GM19468 (cell line): ENCODE results near the gene STAP1.

Experiments
- ATAC-seq: cut with Tn5 transposase; IDR thresholded peaks from one replicate; pipeline ENCODE4 v1.9.1; 2021; ENCODE audit warnings: mild to moderate bottlenecking, moderate library complexity, moderate number of reproducible peaks; ENCODE audit not compliant: unreplicated experiment; ENCODE audit errors: extremely low read depth

STAP1 gene

DNA sequence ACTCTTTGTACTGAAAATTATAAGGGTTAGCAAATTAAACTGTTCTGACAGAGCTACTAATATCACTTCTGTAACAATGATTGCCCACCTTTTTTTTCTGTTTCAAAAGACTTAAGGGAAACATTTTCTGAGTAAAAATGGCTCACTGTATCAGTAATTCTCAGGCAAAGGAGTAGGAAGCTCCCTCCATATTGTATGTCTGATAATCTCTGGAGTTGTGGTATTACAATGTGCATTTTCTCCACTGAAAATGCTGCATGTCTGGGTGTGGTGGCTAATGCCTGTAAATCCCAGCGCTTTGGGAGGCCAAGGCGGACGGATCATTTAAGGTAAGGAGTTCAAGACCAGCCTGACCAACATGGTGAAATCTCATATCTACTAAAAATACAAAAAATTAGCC lies 4.4 kb upstream of the STAP1 start:
- ATAC-seq = no peak

DNA sequence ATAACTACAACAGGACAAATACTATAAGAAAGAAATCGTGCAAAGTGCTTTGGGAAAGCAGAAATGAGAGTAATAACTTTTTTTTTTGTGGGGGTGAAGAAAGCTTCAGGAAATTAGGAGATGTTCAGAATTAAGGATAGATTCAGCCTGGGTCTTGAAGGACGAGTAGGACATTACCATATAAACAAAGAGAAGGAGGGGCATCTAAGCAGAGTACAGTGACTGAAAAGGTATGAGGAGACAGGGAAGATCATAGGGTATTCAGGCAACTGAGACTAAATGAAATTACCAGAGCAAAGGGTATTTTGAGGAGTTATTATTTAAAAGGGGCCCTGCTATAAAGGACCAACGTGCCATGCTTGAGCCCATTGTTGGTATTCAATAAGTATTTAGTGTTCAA lies 3.1 kb upstream of the STAP1 start:
- no peak for ATAC-seq

DNA sequence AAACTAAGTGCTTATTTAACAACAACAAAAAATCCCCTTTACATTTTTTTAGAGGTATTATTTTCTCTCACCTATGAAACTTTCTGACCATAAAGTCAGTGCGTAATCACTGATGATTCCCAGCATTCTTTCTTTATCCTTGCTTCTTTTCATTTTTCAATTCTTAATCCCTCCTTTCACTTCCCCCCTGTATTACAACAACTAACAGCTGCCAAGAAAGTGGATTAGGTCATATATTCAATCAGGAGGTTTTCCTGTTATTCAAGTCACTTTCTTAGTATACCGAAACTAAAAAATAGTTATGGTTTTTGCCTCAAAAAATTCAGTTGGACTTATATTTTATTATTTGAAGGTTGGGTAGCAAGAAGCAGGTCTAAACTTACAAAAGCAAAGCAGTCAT lies 2.1 kb upstream of the STAP1 start:
- ATAC-seq = no peak

DNA sequence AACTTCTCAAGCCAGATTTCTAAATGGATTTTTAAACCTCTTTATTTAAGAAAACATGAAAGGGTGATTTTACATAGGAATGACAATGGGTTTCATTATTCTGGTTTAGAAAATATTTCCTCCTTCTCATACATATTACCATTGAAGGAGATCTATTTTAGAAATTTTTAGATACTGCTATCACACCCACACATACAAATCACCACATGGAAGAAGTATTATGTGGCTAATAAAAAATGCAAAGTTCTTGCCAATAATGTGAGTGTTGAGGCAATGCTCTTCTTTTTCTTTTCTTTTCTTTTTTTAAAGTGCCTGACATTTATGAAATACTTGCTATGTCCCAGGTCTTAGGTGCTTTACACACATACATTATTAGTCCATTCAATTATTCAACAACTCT lies 6.8 kb downstream of the STAP1 start:
- ATAC-seq = no peak

DNA sequence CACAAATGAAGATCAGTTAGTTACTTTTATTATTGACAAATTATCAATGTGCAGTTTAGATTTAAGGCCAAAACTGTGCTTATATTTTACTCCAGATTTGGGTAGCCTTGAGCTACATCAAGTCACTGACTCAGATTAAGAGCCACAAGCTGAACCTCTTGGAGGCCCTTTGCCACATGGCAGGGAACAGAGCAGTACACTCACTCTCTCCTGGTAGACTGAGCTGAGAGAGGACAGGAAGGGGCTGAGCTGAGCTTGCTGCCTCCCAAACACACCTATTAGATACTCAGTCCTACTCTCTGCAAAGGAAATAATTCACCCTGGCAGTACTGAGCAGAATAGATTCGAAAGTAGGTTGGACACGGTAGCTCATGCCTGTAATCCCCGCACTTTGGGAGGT lies 7.8 kb downstream of the STAP1 start:
- ATAC-seq = no peak

DNA sequence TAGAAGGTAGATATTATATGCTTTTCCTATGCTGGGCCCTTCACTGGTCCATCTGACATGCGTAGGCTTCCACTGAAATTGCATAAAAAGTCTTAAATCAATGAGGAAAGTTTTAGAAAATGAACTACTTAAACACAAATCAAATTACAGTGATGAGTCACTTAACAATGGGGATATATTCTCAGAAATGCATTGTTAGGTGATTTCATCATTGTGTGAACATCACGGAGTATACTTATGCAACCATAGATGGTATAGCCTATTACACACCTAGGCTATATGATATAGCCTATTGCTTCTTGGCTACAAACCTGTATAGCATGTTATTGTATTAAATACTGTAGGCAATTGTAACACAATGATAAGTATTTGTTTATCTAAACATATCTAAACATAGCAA lies 10.3 kb downstream of the STAP1 start:
- ATAC-seq = no peak

DNA sequence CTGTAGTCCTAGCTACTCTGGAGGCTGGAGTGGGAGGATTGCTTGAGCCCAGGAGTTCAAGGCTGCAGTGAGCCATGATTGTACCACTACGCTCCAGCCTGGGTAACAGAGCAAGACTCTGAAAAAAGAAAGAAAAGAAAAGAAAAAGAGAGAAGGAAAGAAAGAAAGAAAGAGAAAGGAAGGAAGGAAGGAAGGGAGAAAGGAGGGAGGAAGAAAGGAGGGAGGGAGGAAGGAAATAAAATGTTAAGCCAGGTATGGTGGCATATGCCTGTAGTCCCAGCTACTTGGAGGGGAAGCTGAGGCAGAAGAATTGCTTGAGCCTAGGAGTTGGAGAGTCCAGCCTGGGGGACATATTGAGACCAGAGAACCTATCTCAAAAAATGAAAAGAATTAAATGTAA lies 12.0 kb downstream of the STAP1 start:
- no peak for ATAC-seq

DNA sequence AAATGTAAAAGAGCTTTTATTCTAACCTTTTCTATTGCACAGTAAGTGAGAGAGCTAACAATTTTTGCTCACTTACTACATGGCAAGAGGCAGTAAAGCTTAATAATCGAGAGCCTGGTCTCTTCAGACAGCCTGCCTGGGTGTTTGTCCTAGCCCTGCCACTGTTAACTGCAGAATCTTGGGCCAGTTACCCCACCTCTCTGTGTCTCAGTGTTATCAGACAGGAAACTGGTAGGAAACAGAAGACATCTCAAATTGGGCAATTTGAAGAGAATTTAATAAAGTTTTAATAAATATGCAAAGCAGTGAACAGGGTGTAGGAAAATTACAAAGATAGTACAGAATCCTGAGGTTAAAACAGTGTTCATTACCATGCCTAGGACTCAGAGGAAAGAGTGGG lies 13.4 kb downstream of the STAP1 start:
- ATAC-seq = no peak

DNA sequence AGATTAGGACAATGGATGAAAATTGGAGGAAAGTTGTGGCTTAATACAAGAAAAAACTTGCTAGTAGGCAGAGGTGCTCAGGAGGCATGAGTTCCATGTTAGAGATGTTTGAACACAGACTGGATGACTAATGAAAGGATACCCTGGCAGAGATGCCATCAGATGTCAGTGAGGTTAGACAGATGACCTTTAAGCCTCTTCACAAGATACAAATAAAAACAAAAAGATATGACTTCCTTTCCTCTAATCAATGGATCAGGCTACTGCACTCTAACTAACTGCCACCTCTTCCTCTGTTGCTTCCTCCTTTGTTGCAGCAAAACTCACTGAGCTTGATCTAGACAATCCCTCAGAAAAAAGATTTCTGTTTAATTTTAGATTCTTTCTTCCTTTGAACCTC lies 14.7 kb downstream of the STAP1 start:
- no peak for ATAC-seq

DNA sequence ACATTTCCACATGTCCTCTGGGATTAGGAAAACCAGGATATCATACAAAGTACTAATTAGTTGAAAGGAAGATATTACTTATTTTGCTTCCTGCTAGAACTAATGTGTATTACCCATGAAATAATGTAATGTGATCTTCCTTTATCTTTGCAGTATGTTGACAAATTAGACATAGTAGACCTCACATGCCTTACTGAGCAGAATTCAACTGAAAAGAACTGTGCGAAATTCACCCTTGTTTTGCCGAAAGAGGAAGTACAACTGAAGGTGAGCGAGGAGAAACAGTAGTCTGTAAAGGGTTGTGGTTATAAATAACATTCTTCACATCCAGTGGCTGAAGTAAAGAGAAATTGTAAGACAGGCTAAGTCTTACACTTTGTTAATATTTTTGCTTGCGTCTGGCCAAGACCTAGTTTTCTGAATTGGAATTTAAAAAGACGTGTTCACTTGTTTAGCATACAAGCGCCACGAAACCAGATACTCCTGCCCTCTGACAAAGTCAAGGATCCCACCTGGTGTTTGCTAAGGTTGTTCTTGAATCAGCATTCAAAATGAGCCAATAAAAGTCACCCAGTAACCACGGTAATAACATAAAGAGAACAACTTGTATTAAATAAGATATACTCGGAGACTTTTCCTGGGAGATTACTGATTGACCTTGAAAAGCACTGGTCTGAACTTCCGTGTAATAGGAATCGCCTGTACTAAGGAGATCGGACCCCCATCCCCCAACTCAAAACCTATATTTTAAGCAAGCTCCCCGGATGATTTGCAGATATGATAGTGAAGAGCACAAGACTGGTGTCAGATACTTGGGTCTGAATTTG lies 16.9 kb downstream of the STAP1 start:
- ATAC-seq = peak; percentile 91

DNA sequence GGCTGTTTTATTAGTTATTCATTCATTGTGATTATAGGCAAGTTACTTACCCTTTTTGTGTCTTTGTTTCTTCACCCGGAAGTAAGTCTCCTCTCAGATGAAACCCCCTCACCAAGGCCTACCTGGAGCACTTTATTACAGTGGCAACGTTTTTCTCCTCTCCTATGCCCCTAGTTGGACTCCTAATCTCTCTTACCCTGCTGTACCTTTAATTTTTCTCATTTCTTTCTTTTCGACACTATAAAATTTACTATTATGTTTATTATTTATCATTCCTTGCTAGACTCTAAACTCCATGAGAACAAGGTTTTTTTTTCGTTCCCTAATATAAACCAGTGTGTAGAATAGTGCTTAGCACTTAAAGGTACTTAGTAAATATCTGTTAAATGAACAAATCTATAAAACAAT lies 17.5 kb downstream of the STAP1 start:
- ATAC-seq = no peak

DNA sequence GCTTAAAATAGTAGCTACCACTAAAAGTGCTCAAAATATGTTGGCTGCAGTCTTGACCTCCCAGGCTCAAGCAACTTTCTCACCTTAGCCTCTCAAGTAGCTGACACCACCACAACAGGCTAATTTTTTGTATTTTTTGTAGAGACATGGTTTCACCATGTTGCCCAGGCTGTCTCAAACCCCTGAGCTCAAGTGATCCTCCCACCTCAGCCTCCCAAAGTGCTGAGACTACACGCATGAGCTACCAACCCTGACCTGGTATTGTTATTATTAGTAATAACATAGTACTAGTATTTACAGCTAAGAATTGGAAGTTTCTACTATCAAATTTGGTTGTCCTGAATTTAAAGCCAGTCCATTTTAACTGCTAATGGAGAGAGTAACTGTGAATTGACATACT lies 18.0 kb downstream of the STAP1 start:
- ATAC-seq = no peak

DNA sequence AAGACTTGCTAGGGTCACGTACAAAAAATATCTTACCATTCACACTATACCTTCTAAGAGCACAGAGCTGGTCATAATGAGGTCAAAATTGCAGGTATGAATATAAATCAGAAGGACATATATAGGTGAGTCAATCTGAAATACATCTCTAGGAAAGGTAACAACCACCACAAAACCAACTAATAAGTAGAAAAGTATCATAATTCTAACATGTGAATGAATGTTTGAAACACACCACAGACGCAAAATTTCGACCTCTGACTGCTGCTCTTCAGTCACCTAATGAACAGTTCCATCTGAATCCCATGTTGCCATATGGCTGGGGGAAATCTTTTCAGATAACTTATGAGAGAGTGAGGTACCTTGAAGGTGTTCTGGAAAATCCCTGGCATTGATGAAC lies 22.1 kb downstream of the STAP1 start:
- ATAC-seq = no peak

DNA sequence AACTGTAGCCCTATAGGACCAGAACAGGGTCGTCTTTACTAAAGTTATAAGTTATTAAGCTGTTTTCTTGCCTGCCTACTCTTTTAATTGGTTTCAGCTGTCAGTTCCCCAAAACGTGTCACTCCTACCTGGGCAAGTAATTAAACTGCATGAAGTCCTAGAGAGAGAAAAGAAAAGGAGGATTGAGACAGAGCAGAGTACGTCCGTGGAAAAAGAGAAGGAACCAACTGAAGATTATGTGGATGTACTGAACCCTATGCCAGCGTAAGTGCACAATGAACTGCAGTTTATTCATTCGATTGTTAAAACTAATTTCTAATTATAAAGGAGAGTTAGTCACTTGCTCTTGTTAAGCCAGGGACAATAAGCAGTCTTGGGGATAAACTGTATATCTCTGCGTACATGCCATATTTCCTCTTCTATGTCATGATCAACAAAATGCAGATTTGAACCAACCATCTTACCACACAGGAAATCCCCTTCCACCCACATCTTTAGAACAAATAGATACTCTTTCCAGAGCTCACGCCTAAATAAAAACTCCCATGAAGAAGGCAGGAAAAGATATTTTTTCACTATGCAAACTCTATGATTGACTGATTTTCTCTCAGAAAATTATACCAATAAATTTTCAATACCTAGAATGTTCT lies 22.8 kb downstream of the STAP1 start:
- peak; percentile 57 for ATAC-seq

DNA sequence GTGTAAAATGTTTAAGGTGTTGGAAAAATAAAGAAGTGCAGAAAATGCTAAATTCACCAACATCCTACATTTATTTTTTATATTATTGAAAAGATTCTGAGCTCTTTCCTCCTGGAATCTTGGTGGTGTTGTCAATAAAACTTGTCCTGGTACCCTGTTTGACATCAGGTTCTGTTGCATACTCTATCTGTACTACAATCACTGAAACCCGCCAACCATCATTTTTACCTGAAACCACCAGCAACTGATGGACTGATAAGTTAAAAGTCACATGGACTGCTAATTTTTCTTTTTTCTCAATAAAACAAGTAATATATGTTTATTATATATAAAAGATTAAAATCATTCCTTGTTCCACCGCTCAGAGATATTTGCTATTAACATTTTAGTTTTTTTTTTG lies 23.4 kb downstream of the STAP1 start:
- ATAC-seq = no peak

DNA sequence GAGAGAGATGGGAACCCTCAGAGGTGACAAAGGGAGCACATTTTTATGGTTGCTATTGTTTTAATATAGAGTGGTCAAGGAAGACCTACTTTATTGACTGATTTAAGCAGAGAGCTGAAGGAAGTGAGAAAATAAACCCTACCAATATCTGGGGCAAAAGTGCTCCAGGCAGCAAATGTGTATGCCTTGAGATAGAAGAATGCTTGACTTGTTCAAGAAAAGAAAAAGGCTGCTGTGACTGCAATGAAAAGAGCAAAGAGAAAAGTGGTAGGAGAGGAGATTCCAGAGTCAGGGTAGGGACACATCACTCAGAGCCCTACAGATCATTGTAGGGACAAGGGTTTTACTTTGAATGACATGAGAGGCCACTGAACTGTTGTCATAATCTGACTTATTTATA lies 26.0 kb downstream of the STAP1 start:
- ATAC-seq = no peak

DNA sequence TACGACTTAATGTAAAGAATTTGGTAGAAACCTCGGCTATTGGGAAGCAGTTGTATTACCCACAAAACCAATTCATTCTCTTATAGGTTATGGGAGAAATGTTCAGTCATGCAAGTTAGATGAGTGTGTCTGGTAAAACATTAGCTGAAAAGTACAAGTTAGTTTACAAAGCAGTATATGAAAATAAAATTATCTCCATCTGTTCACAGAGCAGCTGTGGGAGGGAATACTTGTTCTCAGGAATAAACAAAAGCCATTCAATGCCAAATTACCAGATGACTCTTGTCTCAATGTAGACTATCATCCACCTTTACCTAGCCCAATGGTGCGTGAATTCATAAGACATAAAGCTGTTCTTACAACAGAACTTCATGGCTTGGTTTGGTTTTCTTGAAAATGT lies 28.6 kb downstream of the STAP1 start:
- no peak for ATAC-seq

DNA sequence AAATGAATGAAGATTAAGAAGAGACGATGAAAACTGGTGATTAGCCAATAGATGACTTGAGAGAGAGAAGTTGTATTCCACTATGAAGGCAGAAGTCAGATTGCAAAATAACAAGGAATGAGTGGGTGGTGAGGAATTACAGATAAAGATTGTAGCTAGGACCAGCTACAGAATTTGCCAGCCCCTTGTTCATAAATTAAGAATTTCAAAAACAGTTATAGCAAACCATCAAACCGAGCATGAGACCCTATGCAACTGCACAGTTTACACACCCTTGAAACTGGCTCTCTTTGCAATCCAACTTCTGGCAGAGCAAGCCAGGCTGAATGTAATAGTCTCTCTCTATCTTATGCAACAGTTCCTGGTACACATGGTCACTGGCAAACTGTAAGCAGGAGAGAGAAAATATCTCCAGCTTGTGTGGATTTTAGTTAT lies 35.2 kb downstream of the STAP1 start:
- ATAC-seq = no peak

DNA sequence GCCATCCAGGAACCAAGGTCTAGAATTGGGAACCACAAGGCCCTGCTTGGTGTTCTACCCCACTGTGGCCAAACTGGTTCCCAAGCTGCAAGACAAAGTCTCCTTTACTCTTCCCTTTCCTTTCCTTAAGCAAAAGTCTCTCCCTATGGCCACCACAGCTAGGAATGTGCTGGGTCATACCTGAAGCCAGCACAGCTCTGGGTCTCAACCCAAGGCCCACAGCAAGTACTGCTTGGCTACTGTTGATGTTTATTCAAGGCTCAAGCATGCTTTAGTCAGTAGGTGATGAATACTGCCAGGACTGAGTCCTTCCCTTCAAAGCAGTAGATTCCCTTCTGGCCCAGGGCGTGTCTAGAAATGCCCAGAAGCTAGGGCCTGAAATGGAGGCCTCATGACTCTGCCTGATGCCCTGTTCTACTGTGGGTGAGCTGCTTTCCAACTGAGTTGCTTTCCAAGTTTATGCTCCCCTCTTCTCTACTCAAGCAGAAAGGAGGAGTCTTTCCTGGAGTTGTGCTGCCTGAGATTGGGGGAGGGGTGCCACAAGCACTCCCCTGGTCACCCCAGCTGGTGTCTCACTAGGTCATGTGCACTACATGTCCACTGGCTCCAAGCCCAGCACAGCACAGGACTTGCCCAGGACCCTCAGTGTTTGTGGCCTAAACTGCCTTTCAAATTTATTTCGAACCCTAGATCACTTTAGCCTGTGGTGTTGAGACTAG lies 44.9 kb downstream of the STAP1 start:
- no peak for ATAC-seq

DNA sequence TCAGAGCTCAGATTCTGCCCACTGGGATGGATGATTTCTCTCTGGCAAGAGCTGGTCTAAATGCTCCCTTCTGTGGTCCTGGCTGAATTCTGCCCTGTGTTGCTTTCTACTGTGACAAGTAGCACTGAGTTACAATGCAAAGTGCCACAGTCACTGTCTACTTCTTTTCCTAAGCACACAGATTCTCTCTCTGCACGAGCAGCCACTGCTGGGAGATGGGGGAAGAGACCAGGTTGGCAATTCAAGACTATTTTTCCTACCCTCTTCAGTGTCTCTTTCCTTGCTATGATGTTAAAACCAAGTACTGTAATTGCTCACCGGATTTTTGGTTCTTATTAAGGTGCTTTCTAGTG lies 45.5 kb downstream of the STAP1 start:
- no peak for ATAC-seq

DNA sequence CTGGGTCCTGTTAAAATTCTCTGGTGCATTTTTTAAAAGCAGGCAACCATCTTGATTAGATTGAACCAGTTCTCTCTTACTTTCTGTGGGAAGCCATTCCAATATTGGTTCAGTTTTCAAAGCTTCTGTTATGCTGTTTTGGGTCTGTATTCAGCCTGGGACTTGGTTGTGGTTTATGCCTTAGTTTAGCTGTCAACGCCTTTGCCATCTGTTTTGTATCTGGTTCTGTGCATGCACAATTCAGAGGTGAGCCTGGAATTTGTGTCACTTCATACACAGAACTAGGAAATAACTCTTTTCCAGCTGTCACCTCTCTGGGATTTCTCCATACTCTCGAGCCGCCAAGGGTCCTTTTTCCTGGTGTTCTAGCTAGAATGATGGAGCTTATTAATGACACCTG lies 46.2 kb downstream of the STAP1 start:
- ATAC-seq = no peak
